HG03064 (cell line): ENCODE measurements around the gene MRS2.
"Not testable (repeated sequence)": the region's sequence is repeated elsewhere in the genome, so short reads cannot be mapped to it uniquely, and the experiment has no call there.

Source experiments
- ATAC-seq: cut with Tn5 transposase; IDR thresholded peaks from one replicate; pipeline ENCODE4 v1.9.1; 2021; ENCODE audit warnings: low read depth; ENCODE audit not compliant: unreplicated experiment

Gene MRS2

GRCh38 chr6:24387818-24388217 lies 14.9 kb upstream of the MRS2 start:
- ATAC-seq = no peak

DNA sequence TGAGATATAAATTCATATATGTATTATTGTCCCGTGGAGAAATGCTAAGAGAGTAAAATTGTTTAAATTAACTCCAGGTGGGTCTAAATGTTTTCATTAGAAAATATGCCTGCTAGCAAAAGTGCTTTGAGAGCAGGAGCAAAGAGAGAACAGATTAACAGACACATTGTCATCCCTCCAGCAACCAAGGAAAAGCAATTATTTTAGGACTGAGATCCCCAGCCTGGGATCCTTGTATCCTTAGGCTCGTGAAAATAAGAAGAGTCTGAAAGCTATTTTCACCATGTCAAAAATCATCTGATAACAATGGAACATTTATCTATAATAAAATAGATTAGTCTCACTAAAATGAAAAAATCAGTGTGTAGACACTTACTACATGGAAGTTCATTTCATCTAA lies 11.5 kb upstream of the MRS2 start:
- no peak for ATAC-seq

- peak; percentile 77 for ATAC-seq
These were observed 10.9 kb upstream of the MRS2 start for GRCh38 chr6:24391756-24392405.

GRCh38 chr6:24394061-24394779 lies 8.5 kb upstream of the MRS2 start:
- no peak for ATAC-seq

DNA sequence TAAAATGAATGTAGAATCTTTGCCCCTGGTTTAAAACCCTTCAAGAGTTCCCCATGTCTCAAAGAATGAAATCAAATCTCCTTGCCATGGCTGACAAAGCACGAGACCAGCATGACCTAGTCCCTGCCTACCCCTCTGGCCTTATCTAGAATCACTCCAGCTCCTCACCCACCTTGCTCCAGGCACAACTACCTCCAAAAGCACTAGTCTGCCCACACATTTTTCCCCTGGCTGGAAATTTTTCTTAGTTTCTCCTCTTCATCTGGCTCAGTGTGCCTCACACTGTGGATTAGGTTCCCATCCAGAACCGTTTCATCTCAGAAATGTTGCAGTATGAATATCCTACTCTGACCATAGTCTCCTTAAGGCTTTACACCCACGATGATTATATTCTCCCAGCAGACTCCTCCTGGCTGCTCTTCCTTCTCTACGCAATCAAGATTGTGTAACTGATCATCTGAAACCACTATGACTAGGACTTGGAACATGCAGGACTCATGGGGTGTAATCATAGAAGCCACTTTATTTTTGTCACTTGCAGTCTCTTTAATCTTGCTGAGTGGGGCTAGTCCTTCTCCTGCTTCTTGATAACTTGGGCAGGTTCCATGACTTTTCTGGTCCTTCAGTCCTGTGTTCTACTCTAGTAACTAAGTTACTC lies 7.8 kb upstream of the MRS2 start:
- ATAC-seq = no peak

DNA sequence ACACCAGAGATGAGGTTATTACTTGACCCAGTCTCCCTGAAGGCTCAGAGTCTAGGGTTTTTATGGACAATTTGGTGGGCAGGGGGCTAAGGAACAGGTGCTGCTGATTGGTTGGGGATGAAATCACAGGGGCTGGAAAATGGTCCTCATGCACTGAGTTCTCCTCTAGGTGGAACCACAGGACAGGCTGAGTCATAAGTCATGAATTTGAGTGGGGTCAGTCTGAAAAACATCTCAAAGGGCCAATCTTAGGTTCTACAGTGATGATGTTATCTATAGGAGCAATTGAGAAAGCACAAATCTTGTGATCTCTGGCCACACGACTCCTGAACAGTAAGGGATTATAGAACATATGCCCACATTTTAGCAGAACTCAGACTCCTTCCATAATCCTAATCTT lies 5.9 kb upstream of the MRS2 start:
- no peak for ATAC-seq

- ATAC-seq = no peak
These were observed 5.1 kb upstream of the MRS2 start for GRCh38 chr6:24397631-24398030.

DNA sequence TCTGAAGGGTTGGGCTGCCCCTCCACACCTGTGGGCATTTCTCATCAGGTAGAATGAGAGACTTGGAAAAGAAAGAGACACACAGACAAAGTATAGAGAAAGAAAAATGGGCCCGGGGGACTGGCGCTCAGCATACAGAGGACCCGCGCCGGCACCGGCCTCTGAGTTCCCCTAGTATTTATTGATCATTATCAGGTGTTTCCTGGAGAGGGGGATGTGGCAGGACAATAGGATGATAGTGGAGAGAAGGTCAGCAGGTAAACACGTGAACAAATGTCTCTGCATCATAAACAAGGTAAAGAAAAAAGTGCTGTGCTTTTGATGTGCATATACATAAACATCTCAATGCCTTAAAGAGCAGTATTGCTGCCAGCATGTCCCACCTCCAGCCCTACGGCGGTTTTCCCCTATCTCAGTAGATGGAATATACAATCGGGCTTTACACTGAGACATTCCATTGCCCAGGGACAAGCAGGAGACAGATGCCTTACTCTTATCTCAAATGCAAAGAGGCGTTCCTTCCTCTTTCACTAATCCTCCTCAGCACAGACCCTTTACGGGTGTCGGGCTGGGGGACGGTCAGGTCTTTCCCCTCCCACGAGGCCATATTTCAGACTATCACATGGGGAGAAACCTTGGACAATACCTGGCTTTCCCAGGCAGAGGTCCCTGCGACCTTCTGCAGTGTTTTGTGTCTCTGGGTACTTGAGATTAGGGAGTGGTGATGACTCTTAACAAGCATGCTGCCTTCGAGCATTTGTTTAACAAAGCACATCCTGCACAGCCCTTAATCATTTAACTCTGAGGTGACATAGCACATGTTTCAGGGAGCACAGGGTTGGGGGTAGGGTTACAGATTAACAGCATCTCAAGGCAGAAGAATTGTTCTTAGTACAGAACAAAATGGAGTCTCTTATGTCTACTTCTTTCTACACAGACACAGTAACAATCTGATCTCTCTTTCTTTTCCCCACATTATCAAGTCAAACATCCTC lies 2.4 kb upstream of the MRS2 start:
- not testable (repeated sequence) for ATAC-seq

DNA sequence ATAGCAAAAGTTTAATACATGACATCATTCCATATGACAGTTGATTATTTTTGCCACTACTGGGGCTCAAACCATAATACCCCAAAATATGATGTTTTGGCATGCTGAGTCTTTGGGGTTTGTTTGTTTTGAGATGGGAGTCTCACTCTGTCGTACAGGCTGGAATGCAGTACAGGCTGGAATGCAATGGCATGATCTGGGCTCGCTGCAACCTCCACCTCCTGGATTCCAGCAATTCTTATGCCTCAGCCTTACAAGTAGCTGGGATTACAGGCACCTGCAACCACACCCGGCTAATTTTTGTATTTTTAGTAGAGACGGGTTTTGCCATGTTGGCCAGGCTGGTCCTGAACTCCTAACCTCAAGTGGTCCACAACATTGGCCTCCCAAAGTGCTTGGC lies 1.3 kb upstream of the MRS2 start:
- ATAC-seq = no peak

- no peak for ATAC-seq
These were observed 727 bp downstream of the MRS2 start for GRCh38 chr6:24403501-24403824.

GRCh38 chr6:24405262-24405661 lies 2.5 kb downstream of the MRS2 start:
- ATAC-seq = no peak

DNA sequence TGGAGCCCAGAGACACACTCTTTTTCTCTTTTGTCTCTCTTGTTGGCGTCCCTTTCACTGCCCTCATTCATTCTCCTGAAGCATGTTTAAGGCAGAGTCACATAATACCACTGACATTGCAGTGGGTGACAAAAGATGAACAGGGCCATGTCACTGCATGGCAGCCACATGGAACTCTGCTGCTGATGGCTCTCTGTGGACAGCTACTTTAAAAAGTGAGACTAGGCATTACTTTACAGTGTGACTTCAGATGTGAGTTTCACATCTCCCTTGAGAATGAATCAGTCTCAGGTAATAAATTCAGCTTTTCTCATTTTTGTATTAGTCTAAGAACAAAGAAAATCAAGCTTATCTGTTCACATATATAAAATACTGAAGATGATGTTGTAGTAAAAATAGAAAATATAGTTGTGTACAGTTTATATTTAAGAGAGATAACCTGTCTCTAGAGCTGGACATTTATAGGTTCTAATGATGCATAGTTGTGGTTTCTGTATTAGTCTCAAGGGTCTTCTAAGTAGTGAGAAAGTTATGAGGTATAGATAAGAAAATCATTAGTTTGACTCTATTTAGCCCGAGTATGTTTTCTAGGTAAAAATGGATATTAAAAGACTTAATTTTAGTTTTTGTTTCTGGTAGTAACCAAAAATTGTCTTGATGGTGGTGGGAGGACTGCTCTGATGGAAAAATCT lies 6.1 kb downstream of the MRS2 start:
- ATAC-seq = peak; percentile 91

- no peak for ATAC-seq
These were observed 7.9 kb downstream of the MRS2 start for GRCh38 chr6:24410622-24411021.

DNA sequence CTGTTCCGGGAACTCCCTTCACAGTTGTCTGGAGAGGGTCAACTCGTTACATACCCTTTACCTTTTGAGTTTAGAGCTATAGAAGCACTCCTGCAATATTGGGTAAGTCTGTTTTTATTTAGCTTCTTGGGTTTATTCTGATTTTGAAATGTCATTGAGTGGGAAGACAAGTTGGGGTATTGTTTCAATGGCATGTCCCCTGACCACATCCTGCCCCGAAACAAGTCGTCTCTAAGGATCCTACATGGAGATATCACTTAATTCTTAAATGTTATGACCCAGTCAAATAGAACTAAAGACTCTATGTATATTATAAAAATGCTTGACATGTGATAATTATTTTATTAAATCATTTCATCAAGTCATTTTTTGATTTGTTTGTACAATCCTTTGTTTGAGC lies 9.6 kb downstream of the MRS2 start:
- no peak for ATAC-seq

DNA sequence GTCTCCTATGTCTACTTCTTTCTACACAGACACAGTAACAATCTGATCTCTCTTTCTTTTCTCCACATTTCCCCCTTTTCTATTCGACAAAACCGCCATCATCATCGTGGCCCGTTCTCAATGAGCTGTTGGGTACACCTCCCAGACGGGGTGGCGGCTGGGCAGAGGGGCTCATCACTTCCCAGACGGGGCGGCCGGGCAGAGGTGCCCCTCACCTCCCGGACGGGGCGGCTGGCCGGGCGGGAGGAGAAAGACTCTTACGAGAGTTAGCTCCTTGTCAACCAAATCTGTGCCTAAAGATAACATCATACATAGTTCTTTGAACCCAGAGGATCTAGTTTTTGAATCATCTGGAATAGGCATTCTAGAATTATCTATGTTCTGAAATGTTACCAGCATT lies 11.8 kb downstream of the MRS2 start:
- ATAC-seq = not testable (repeated sequence)

DNA sequence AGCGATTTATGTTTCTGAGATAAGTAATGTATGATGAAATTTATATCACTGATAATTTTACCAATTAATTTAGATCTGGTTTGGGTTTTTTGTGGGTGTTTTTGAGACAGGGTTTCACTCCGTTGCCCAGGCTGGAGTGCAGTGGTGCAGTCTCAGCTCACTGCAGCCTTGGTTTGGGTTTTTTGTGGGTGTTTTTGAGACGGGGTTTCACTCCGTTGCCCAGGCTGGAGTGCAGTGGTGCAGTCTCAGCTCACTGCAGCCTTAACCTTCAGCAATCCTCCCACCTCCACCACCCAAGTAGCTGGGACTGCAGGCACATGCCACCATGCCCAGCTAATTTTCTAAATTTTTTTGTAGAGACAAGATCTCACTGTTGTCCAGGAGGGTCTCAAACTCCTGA lies 13.0 kb downstream of the MRS2 start:
- no peak for ATAC-seq

- no peak for ATAC-seq
These were observed 16.8 kb downstream of the MRS2 start for GRCh38 chr6:24419526-24419925.

GRCh38 chr6:24425091-24425490 lies 22.4 kb downstream of the MRS2 start:
- ATAC-seq = no peak

GRCh38 chr6:24426729-24427446 lies 24.2 kb downstream of the MRS2 start:
- ATAC-seq = no peak

- ATAC-seq = no peak
These were observed 25.9 kb downstream of the MRS2 start for GRCh38 chr6:24428615-24429014.
